ENCODE measurements around the gene WDR20. TPM values are rescaled to one million over a fixed set of nuclear protein-coding genes. Genes with fewer than 3 reads are reported as not detected.

The WDR20 gene
- total RNA-seq, 1 donor from 2014 or later = 26.2 TPM

DNA sequence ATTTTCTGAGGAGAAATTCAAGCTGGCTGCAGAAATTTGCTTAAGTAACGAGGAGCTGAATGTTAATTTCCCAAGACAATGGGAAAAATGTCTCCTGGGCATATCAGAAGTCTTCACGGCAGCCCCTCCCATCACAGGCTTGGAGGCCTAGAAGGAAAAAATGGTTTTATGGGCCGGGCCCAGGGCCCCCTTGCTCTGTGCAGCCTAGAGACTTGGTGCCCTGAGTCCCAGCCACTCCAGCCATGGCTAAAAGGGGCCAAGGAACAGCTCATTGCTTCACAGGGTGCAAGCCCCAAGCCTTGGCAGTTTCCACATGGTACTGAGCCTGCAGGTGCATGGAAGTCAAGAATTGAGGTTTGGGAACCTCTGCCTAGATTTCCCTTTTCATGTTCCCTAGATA, 28.6 kb upstream of the WDR20 start:
- H3K4me1 ChIP-seq = no peaks in the 10 kb centered on the region
- no peaks in the 10 kb centered on the region for H3K9me3 ChIP-seq
- H3K36me3 ChIP-seq = no peaks in the 10 kb centered on the region
- no peak for ATAC-seq
- H3K27ac ChIP-seq = no peak overlapping the region
- H3K27me3 ChIP-seq (ENCODE audit: low read depth) = no peaks in the 10 kb centered on the region
- TF ChIP-seq, protein P1, sequence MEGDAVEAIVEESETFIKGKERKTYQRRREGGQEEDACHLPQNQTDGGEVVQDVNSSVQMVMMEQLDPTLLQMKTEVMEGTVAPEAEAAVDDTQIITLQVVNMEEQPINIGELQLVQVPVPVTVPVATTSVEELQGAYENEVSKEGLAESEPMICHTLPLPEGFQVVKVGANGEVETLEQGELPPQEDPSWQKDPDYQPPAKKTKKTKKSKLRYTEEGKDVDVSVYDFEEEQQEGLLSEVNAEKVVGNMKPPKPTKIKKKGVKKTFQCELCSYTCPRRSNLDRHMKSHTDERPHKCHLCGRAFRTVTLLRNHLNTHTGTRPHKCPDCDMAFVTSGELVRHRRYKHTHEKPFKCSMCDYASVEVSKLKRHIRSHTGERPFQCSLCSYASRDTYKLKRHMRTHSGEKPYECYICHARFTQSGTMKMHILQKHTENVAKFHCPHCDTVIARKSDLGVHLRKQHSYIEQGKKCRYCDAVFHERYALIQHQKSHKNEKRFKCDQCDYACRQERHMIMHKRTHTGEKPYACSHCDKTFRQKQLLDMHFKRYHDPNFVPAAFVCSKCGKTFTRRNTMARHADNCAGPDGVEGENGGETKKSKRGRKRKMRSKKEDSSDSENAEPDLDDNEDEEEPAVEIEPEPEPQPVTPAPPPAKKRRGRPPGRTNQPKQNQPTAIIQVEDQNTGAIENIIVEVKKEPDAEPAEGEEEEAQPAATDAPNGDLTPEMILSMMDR (IDR thresholded peaks at IDR 0.05) = no peak
- DNase-seq = no peak
- H3K4me3 ChIP-seq = no peak overlapping the region
- intact Hi-C loops (cut with DNase I) = no loop called here

GRCh38 chr14:102116361-102117180, 23.1 kb upstream of the WDR20 start:
- DNase-seq (no peak), ATAC-seq (peak in 1 of 2 donors; percentile 27)
- intact Hi-C loops (cut with DNase I) = no loop called here
- H3K9me3 ChIP-seq = no peaks in the 10 kb centered on the region
- H3K36me3 ChIP-seq = no peaks in the 10 kb centered on the region
- no peak overlapping the region for H3K4me3 ChIP-seq
- no peak overlapping the region for H3K27ac ChIP-seq
- TF ChIP-seq, protein P1 (IDR thresholded peaks at IDR 0.05) = no peak
- H3K4me1 ChIP-seq = no peaks in the 10 kb centered on the region
- no peaks in the 10 kb centered on the region for H3K27me3 ChIP-seq (ENCODE audit: low read depth)

DNA sequence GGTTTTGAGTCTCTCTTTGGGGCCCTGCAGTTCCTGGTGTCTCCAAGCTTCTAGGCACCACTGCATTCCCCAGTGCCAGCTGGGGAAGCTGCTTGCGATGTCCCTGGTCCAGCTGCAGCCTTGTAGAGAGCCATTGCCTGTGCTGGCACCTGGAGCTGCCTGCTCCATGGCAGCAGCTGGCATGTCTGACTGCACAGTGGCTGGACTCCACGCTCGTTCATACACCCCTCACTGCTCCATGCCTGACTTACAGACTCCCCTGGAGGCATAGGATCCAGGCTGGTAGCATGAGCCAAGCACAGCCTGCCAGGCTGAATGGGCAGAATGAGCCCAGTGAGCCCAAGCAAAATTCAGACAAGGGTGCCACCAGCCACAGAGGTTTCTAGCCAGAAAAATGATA, 21.8 kb upstream of the WDR20 start:
- H3K4me1 ChIP-seq = no peaks in the 10 kb centered on the region
- TF ChIP-seq, protein P1 (IDR thresholded peaks at IDR 0.05) = no peak
- intact Hi-C loops (cut with DNase I) = no loop called here
- no peaks in the 10 kb centered on the region for H3K36me3 ChIP-seq
- H3K27me3 ChIP-seq (ENCODE audit: low read depth) = no peaks in the 10 kb centered on the region
- no peaks in the 10 kb centered on the region for H3K9me3 ChIP-seq
- DNase-seq (no peak), ATAC-seq (no peak)
- H3K27ac ChIP-seq = no peak overlapping the region
- no peak overlapping the region for H3K4me3 ChIP-seq

DNA sequence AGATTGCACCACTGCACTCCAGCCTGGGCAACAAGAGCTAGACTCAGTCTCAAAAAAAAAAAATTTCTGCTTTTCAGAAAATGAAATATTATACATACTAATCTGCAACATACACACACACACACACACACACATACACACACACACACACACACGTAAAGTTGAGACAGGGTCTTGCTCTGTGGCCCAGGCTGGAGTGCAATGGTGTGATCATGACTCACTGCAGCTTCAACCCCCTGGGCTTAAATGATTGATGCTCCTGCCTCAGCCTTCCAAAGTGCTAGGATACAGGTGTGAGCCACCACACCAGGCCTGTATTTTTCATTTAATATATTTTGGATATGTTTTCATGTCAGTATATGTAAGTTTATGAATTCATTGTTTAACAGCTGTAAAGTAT, 18.8 kb upstream of the WDR20 start:
- no peak overlapping the region for H3K27ac ChIP-seq
- H3K36me3 ChIP-seq = no peaks in the 10 kb centered on the region
- H3K9me3 ChIP-seq = no peaks in the 10 kb centered on the region
- H3K4me1 ChIP-seq = no peaks in the 10 kb centered on the region
- no peaks in the 10 kb centered on the region for H3K27me3 ChIP-seq (ENCODE audit: low read depth)
- TF ChIP-seq, protein P1 (IDR thresholded peaks at IDR 0.05) = no peak
- DNase-seq = no peak
- ATAC-seq = no peak
- intact Hi-C loops (cut with DNase I) = no loop called here
- H3K4me3 ChIP-seq = no peak overlapping the region

- Histone ChIP-seq H3K4me1 (no peaks in the 10 kb centered on the region), H3K27me3 (ENCODE audit: low read depth) (no peaks in the 10 kb centered on the region), H3K9me3 (no peaks in the 10 kb centered on the region), H3K27ac (no peak overlapping the region), H3K4me3 (no peak overlapping the region), H3K36me3 (no peaks in the 10 kb centered on the region)
- no peak for DNase-seq
- ATAC-seq = no peak
- intact Hi-C loops (cut with DNase I) = no loop called here
- TF ChIP-seq, protein P1 (IDR thresholded peaks at IDR 0.05) = no peak
Observed at GRCh38 chr14:102121567-102121966, 18.1 kb upstream of the WDR20 start.
